Esophagus muscularis mucosa (tissue), 3 donors: Measurements from ENCODE around the gene CENPB.

Experiments
- POLR2A ChIP-seq: fragments of 450-650 bp; IDR thresholded peaks from one replicate; pipeline ENCODE4 v1.6.1; 2017; ENCODE audit warnings: antibody characterized with exemption, moderate library complexity, mild to moderate bottlenecking, low read depth
- TF ChIP-seq, protein P1 (sequence below), 3 experiments: fragments of 200-600 bp in 2 of 3; fragments of 450-650 bp in 1 of 3; sonication (generic) in 2 of 3; IDR thresholded peaks; one replicate each; pipeline ENCODE4 v1.5.1; 2017 to 2019; ENCODE audit warnings: antibody characterized with exemption in 3 of 3, mild to moderate bottlenecking in 2 of 3, moderate library complexity in 1 of 3

DNA sequence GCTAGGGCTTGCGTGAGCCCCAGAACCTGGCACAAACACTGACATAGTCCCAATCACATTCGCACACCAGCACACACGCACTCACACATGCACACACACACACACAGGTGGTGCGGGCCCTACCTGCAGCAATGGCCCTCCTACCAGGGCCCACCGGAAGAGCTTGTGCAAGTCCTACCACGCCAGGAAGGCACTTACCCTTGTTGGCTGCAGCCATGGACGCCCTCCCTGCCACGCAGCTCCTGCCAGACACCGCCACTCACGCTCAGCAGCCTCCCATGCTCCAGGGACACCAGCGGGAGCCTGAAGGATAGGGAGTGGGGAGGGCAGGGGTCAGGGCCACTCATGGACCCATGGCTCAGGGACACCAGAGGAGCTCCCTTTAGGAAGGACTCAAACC is 26.7 kb downstream of the CENPB start:
- TF ChIP-seq, protein P1, sequence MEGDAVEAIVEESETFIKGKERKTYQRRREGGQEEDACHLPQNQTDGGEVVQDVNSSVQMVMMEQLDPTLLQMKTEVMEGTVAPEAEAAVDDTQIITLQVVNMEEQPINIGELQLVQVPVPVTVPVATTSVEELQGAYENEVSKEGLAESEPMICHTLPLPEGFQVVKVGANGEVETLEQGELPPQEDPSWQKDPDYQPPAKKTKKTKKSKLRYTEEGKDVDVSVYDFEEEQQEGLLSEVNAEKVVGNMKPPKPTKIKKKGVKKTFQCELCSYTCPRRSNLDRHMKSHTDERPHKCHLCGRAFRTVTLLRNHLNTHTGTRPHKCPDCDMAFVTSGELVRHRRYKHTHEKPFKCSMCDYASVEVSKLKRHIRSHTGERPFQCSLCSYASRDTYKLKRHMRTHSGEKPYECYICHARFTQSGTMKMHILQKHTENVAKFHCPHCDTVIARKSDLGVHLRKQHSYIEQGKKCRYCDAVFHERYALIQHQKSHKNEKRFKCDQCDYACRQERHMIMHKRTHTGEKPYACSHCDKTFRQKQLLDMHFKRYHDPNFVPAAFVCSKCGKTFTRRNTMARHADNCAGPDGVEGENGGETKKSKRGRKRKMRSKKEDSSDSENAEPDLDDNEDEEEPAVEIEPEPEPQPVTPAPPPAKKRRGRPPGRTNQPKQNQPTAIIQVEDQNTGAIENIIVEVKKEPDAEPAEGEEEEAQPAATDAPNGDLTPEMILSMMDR (IDR thresholded peaks at IDR 0.05): no peak
- TF ChIP-seq POLR2A: no peak
